ENCODE measurements around the gene HSF4.

DNA sequence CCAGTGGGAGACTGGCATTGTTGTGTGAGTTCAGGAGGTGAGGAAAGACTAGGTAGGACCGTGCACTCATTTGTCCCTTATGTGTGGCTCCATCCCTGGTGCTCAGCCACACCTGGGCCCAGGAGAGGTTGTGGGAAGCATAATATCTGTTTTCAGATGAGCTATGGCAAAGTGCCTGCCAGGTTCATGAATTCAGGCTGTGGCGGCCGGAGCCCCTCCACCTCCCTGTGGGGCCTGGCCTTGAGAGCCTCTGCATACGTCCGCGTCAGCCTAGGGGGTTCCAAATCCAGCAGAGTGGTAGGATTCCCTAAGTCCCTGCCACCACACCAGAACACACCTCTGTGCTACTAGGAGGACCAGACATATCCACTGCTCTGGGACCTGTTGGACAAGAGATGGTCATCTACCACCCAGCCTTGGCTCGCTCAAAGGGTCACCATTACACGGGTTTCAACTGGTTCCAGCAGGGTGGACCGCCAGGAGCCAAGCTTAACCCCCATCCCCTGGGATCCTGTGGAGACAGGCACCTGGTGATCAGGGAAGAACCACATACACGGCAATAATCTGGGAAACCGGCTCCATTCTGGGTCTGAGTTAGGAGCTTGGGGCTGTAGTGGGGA is 15.8 kb upstream of the HSF4 start:
- TF ChIP-seq, protein P1, sequence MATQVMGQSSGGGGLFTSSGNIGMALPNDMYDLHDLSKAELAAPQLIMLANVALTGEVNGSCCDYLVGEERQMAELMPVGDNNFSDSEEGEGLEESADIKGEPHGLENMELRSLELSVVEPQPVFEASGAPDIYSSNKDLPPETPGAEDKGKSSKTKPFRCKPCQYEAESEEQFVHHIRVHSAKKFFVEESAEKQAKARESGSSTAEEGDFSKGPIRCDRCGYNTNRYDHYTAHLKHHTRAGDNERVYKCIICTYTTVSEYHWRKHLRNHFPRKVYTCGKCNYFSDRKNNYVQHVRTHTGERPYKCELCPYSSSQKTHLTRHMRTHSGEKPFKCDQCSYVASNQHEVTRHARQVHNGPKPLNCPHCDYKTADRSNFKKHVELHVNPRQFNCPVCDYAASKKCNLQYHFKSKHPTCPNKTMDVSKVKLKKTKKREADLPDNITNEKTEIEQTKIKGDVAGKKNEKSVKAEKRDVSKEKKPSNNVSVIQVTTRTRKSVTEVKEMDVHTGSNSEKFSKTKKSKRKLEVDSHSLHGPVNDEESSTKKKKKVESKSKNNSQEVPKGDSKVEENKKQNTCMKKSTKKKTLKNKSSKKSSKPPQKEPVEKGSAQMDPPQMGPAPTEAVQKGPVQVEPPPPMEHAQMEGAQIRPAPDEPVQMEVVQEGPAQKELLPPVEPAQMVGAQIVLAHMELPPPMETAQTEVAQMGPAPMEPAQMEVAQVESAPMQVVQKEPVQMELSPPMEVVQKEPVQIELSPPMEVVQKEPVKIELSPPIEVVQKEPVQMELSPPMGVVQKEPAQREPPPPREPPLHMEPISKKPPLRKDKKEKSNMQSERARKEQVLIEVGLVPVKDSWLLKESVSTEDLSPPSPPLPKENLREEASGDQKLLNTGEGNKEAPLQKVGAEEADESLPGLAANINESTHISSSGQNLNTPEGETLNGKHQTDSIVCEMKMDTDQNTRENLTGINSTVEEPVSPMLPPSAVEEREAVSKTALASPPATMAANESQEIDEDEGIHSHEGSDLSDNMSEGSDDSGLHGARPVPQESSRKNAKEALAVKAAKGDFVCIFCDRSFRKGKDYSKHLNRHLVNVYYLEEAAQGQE (IDR thresholded peaks at IDR 0.05; ENCODE audit: insufficient read depth in 1 of 2, low read depth in 2 of 2, low read length in 2 of 2): no peak
- TF ChIP-seq POLR2AphosphoS5 (IDR thresholded peaks at IDR 0.05; ENCODE audit: low read depth, low read length): no peak
- no peak for TF ChIP-seq SIN3A (IDR thresholded peaks at IDR 0.05; ENCODE audit: borderline replicate concordance, insufficient read depth, low read length)
- no peak for TF ChIP-seq TAF1 (IDR thresholded peaks at IDR 0.05; ENCODE audit: borderline replicate concordance, insufficient read depth, low read length)
- no peak for TF ChIP-seq FOXP2 (optimal IDR thresholded peaks at IDR 0.05; ENCODE audit: borderline replicate concordance, extremely low read depth, extremely low read length, insufficient read depth)
